GM21447 (cell line): ENCODE results near the gene DAW1.
"Not testable (repeated sequence)": the region's sequence is repeated elsewhere in the genome, so short reads cannot be mapped to it uniquely, and the experiment has no call there.

Experiments used
- ATAC-seq: cut with Tn5 transposase; IDR thresholded peaks from one replicate; pipeline ENCODE4 v1.9.1; 2021; ENCODE audit not compliant: unreplicated experiment

Gene DAW1

DNA sequence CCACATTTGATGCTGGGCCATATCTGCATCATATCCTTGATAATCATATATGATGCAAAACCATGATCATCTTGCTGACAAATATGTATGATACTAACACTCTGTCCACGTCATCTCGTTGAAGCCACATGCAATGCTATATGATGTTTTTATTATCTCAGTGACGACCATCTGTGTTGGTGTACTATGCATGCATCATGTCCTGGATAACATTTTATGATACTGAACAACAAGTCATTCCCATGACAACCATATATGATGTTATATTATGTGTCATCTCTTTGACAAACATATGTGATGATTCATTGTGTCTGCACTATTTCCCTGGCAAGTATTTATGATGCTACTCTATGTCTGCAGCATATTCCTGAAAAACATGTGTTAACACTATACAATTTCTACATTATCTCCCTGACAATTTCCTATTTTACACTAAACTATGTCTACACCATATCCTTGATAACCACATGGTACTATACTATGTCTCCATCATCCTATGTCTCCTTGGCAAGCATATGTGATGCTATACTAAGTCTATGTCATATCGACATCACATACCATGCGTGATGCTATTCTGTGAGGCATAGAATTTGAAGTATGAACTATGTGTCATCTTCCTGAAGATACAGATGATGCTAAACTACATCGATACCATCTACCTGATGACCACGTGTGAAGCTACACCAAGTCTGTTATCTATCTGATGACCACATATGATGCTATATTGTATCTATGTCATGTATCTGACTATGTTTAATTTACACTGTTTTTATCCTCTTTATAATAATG is 37.0 kb downstream of the DAW1 start:
- ATAC-seq, result no peak

DNA sequence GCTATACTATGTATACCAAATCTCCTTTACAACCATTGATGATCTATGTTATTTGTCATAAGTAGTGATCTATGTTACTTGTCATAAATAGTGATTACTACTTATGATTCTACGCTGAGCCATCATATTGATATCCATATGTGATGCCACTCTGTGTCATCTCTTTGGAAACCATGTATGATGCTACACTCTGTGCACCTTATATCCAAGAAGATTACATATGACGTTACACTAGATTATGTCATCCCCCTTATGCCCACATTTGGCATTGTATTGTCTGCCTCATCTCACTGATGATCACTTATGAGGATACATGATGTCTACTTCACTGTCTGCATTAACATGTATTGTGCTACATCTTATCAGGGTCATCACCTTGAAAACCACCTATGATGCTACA is 42.9 kb downstream of the DAW1 start:
- no peak for ATAC-seq

DNA sequence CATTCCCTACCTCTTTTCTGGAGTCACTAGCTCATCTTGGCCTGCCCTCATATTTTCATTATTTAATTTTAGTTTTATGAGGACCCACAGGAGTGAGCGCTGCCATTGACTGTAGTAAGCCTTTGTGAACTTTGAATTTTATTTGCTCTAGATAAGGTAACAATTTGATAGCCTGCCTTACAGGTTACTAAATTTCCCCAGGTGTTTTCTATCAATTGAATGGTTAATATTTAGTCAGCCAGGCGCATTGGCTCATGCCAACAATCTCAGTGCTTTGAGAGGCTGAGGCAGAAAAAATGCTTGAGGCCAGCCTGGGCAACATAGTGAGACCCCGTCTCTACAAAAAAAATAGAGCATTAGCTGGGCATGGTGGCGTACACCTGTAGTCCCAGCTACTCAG is 50.2 kb downstream of the DAW1 start:
- no peak for ATAC-seq

DNA sequence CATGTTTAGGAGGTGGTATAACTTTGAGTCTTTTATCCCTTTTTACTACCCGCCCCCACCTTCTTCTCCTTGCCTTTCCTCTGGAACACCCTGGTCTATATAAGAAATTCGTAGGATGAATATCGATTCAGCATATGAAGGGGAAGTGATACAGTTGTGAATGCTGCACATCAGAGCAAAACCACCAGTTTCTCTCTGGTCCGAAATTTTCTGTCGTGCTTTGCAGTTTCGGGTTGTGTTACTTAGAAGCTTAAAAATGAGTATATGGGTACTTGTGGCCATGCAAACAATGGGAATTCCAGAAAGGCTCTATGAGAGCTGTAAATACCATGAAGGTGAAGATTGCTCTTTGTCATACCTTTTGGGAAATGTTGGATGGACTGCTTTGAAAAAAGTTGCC is 60.6 kb downstream of the DAW1 start:
- no peak for ATAC-seq

DNA sequence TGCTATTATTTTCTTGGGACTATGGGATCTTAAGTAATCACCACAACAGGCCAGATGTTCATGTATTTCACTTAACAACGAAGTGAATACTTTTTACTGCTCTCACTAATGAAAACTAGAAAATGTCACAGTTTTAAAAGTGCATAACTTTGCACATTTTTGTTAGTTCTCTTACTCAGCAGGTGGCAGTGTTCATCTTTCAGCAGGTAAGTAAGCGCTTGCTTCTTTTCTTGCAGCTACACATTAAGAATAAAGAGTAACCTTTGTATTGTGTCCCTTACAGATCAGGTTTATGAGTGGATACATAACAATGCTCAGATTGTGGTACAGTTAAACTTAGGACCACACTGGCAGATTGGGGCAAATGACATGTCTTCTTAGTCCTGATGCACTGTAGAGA is 61.0 kb downstream of the DAW1 start:
- ATAC-seq, result no peak

DNA sequence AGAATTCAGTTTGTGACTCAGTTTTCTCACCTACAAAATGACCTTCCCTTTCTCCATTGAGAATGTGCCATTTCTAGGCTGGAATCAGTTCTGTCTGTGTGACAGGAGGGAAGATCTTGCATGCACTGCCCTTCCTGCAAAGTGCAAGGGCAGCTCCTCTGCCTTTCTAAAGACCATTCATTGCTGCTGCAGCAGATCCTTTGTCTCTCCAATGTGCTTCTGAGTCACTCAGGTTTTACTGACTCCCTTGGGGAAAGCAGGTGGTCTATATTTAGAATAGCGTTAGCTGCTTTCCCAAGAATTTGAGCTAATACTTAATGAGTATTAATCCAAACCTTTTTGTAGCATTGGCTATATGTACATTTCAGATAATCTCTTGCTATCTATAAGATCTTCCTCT is 62.5 kb downstream of the DAW1 start:
- ATAC-seq, result no peak

DNA sequence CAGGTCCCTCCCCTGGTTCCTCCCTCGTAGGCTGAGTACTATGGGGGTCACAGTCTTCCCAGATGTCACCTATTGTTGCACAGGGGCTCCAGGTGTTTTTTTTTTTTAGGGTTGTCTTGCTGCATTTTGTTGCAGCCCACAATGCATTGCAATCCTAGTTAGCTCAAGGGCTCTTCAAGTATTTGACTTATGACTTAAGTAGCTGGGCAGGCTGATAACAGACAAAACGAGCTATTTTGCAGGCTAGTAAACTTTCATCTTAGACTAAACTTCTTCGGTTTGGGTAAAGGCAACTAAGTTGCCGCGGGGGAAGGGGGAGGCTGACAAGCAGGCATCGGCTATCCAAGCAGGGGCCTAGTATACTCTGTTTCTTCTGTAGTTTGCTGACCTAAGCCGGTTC is 64.8 kb downstream of the DAW1 start:
- not testable (repeated sequence) for ATAC-seq

DNA sequence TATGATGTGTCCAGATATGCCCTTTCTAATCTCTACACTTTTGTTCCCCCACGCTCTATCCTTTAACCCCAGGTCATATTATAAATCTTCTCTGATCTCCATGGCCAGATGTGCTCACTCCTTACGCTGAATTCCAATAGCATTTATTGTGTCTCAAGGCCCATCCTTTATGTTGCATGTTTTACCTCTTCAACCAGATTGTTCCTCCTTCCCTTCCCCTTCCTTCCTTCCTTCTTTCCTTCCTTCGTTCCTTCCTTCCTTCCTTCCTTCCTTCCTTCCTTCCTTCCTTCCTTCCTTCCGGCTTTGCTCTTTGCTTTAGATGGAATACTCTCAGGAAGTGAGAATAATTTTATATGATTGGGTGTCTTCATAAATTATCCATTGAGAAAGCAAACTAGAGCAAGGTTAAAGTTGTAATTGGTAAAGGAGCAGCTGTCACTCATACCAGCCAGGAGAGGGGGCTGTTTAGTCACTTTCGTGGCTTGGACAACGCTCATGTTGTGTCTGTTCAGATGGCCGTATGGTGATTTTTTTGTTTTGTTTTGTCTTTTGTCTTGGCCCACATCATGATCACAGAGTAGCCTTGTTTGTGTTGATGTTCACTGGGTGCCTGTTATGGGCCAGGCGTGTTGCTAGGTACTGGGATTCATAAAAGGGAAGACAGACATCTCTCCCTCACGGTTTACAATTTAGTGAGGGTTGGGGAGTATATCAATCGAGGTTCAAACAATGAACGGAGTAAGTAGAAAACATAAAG is 68.0 kb downstream of the DAW1 start:
- ATAC-seq, result no peak

DNA sequence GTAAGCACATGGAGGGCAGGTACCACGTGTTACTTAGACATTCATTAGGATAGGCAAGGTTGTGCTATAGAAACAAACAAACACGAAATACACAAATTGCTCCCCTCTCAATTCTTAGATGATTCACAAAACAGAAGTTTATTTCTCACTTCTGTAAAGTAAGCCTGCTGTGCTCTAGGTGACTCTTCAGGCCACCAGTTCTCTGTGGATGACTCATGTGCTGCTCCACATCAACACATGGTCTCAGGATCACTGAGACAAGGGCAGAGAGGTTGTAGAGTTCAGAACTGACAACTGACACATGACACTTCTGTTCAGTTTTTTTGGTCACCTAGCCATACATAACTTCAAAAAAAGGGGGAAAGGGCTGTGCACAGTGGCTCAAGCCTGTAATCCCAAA is 70.6 kb downstream of the DAW1 start:
- no peak for ATAC-seq

DNA sequence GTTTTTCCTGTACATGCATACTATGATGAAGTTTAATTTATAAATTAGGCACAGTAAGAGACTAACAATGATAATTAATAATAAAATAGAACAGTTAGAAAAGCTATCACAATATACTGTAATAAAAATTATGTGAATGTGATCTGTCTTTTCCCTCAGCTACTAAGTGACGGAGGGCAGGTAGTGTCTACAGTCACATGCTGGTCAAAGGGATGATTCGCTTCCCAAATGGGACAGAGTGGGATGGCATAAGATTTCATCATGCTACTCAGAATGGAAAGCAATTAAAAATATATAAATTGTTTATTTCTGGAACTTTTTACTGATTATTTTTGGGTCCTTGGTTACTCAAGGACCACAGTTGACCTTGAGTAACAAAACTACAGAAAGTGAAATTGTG is 71.5 kb downstream of the DAW1 start:
- no peak for ATAC-seq

DNA sequence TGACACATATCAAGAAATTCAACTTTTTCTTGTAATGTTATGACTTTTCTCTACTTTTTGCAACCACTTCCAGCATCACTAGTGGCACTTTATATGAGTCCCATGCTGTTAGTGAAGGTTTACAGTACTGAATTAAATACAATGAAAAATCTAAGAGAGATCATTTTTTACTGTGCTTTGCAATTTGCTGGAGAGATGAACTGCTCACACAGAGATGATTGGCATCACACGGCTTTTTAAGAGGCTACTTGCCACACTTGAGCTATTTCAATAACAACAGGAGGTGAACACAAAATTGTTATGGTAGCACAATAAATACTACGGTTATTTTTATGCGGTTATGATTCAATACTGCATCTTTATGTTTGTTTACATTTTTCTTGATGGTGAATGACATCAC is 88.9 kb downstream of the DAW1 start:
- ATAC-seq, result no peak

DNA sequence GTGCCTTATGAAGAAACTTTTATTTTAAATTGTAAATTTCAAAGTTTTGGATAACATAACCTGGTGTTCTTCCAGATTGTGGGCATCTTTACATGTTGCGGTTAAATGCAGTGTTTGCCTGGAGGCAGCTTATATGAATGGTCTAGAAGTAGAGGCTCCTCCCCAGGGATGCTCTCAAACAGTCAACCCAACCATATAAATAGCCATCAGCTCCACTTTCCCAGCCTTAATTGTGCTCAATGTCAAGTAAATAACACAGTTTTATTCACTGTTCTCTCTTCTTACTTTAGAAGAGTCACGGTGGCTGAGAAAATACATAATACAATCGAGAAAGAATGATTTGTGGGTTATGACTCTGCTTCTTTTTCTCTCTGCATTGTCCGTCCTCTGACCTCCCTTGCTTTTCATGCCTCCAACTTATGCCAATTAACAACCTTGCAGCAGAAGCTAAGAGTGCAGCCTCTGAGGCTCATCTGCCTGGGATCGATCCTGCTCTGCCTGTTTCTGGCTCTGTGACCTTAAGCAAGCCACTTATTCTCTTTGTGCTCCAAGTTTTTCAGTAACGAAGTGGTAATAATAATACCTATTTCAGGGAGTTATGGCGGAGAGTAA is 100.3 kb downstream of the DAW1 start:
- no peak for ATAC-seq

DNA sequence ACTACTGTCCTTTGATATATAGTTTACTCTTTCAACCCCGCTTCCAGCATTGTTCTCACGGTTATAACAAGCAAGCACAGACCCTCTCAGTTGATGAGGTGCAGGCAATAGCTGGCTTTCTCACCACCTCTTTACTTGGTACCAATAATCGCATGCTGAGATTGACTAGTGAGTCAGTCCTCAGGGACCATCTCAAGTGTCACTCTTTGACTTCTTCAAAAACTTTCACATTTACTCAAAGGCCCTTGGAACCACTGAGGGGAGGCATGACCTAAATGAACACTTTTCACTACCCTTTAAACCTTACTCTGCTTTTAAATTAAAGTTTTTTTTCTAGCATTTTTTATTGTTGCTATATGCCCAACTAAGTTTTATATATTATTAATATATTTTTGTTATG is 101.8 kb downstream of the DAW1 start:
- no peak for ATAC-seq
